Measurements from ENCODE around the gene FAM3D.

DNA sequence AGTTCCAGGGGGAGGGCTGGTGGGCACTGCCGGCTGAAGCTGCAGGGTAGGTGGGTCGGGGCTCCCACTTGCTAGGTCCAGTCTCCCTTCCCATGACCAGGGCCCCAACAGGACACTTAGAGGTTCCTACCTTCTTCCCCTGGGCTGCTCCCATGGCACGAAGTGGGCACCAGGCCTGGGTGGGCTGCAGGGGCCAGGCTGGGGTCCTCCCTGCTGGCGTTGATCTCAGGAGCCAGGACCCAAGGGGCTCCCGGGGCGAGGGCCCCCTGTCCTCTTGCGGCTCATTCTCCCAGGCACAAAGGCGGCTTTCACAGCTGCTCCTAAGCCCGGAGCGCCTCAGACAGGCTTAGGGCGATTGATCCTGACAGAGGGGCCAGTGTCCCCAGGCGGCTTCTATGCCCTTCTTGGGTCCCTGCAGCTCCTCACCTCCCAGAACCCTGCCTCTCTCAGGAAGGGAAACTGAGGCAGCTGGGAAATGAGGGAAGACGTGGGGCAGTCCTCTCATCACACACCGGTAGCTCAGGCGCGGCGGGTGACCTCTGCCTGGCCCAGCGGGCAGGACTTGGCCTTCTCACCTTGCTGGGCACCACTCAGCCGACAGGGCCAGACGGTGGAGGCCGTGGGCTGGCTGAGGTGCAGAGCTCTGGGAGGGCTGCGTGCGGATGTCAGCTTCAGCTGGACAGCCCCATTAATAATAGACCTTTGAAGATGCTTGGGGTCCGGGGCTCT lies 39.6 kb downstream of the FAM3D start:
- TF ChIP-seq TAF1 (IDR thresholded peaks at IDR 0.05; ENCODE audit: borderline replicate concordance, insufficient read depth, low read length) (no peak), POLR2AphosphoS5 (IDR thresholded peaks at IDR 0.05; ENCODE audit: low read depth, low read length) (no peak)
